CD4-positive, alpha-beta memory T cell (primary cell): ENCODE data around the gene ADAM10. TPM values are rescaled to one million over a fixed set of nuclear protein-coding genes. Genes with fewer than 3 reads are reported as not detected.

Experiments
- CTCF ChIA-PET: fragments of 350-600 bp; sonication (Branson Sonifier 250); formaldehyde crosslinking; loops from one replicate; lab custom pipeline; 2021; ENCODE audit warnings: inconsistent platforms; ENCODE audit not compliant: partially characterized antibody; lab: Charles Lee
- POLR2A ChIA-PET: fragments of 350-600 bp; sonication (Branson Sonifier 250); formaldehyde crosslinking; loops from one replicate; lab custom pipeline; 2021; ENCODE audit not compliant: partially characterized antibody; lab: Charles Lee
- DNase-seq, 5 donors: peaks; one replicate each; pipeline versions ENCODE4 v3.0.0 to v3.0.0-alpha.2; 2020 to 2022; ENCODE audit warnings: mixed read lengths in 1 of 5
- H3K27ac ChIP-seq: one replicate; pipeline ENCODE4 v1.7.0; 2013; ENCODE audit warnings: low read depth, low read length
- H3K27me3 ChIP-seq: 2 replicates; pipeline ENCODE4 v1.7.0; 2013; ENCODE audit warnings: mild to moderate bottlenecking, low read length, moderate library complexity; ENCODE audit not compliant: insufficient read depth
- H3K36me3 ChIP-seq: 2 replicates; pipeline ENCODE4 v1.7.0; 2013; ENCODE audit warnings: mild to moderate bottlenecking, low read length, moderate library complexity; ENCODE audit not compliant: insufficient read depth
- H3K4me1 ChIP-seq: 2 replicates; pipeline ENCODE4 v1.7.0; 2013; ENCODE audit warnings: mild to moderate bottlenecking, low read length, moderate library complexity; ENCODE audit not compliant: insufficient read depth
- H3K4me3 ChIP-seq, 2 donors: one replicate each; pipeline ENCODE4 v1.7.0; 2013; ENCODE audit warnings: low read length in 2 of 2, mild to moderate bottlenecking in 1 of 2
- H3K9me3 ChIP-seq, 2 donors: one replicate each; pipeline ENCODE4 v1.7.0; 2013; ENCODE audit warnings: low read length in 2 of 2, control low read depth in 1 of 2; ENCODE audit not compliant: control insufficient read depth in 1 of 2
- H3K27ac Mint-ChIP-seq, 7 donors: one replicate each; pipeline ENCODE4 v1.8.0; 2020 to 2021; ENCODE audit warnings: mixed read lengths in 7 of 7, mild to moderate bottlenecking in 6 of 7, inconsistent platforms in 3 of 7, moderate library complexity in 3 of 7
- H3K27me3 Mint-ChIP-seq, 2 donors: one replicate each; pipeline ENCODE4 v1.8.0; 2020 to 2021; ENCODE audit warnings: mixed read lengths in 2 of 2
- H3K36me3 Mint-ChIP-seq, 2 donors: one replicate each; pipeline ENCODE4 v1.8.0; 2020 to 2021; ENCODE audit warnings: mixed read lengths in 2 of 2, inconsistent platforms in 1 of 2, mild to moderate bottlenecking in 1 of 2
- H3K4me1 Mint-ChIP-seq, 4 donors: one replicate each; pipeline ENCODE4 v1.8.0; 2020 to 2021; ENCODE audit warnings: mixed read lengths in 4 of 4, mild to moderate bottlenecking in 1 of 4
- H3K4me3 Mint-ChIP-seq, 8 donors: one replicate each; pipeline ENCODE4 v1.8.0; 2020 to 2021; ENCODE audit warnings: mixed read lengths in 8 of 8, mild to moderate bottlenecking in 7 of 8, moderate library complexity in 6 of 8, inconsistent platforms in 3 of 8
- H3K9me3 Mint-ChIP-seq, 8 donors: one replicate each; pipeline ENCODE4 v1.8.0; 2020 to 2021; ENCODE audit warnings: mixed read lengths in 8 of 8, mild to moderate bottlenecking in 5 of 8, inconsistent platforms in 3 of 8, moderate library complexity in 1 of 8
- intact Hi-C: fragments of 100-400 bp; cut with micrococcal nuclease; formaldehyde crosslinking; loops from one replicate; pipeline ENCODE4 v1.15.1; 2023
- polyA plus RNA-seq, 2 donors: library from polyadenylated mRNA; unstranded; fragments of 300-500 nt; fragmentation: Illumina TruSeq; gene quantifications; one replicate each; pipeline ENCODE4 v1.2.3, GENCODE V29; 2021
- total RNA-seq, 2 experiments: library from RNA; stranded (reverse); gene quantifications; one replicate each; pipeline ENCODE4 v1.2.3, GENCODE V29; 2021

The ADAM10 gene
- total and polyA plus RNA-seq, 4 experiments from 2014 or later, result 129 to 258 (median 135) TPM

DNA sequence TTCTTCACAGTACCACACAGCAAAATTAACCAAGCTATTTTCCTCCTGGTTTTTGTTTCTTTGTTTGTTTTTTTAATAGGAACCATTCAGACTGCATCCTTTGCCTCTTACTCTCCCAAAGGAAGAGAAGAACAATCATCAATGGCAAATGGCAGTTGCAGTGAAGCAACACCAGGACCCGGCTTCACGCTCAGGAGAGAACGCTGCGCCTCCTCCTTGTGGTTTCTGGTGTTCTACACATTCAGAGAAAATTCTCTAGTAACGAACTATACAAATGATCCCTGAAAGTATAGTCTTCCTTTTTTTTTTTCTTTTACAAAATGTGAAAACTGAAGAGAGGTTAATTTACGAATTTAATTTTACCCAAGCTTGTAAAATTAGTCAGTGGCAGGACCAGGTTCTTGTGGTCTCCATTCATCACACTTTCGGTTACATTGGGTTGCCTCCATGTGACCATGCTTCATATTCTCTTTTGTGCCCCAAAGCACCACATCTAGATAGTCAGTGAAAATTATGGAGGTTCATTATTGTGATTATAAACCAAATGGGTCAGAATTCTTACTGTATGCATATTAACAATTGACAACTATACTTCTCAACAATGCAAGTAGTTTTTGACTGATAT, 11.0 kb upstream of the ADAM10 start:
- peaks cover 0 to 17% (median 9%) of the 10 kb centered on the region in 8 donors for H3K9me3 Mint-ChIP-seq
- no peak overlapping the region for H3K27ac Mint-ChIP-seq
- intact Hi-C loops, result loop anchor here (1.0 kb wide), 1 partner anchor 533 kb away; no protein-coding TSS in a partner anchor
- H3K4me3 ChIP-seq, result no peak overlapping the region
- no peaks in the 10 kb centered on the region for H3K4me1 ChIP-seq
- POLR2A ChIA-PET, result interaction anchor here (1.2 to 3.7 kb wide), 3 partner anchors 10 kb away, joined by 3 to 18 read pairs (median 6); partner anchors contain the start of gene MINDY2
- no peak overlapping the region for H3K27ac ChIP-seq
- CTCF ChIA-PET, result interaction anchor here (0.6 to 2.5 kb wide), 9 partner anchors 10 to 532 kb away, joined by 3 to 10 read pairs (median 3); partner anchors contain the start of genes ADAM10 and MINDY2
- H3K4me1 Mint-ChIP-seq, result no peaks in the 10 kb centered on the region
- H3K36me3 Mint-ChIP-seq, result no peaks in the 10 kb centered on the region
- no peaks in the 10 kb centered on the region for H3K36me3 ChIP-seq
- DNase-seq, result no peak
- no peaks in the 10 kb centered on the region for H3K9me3 ChIP-seq
- H3K27me3 Mint-ChIP-seq, result peaks cover 0 to 3% of the 10 kb centered on the region in 2 donors
- H3K27me3 ChIP-seq, result no peaks in the 10 kb centered on the region
- H3K4me3 Mint-ChIP-seq, result no peak overlapping the region

DNA sequence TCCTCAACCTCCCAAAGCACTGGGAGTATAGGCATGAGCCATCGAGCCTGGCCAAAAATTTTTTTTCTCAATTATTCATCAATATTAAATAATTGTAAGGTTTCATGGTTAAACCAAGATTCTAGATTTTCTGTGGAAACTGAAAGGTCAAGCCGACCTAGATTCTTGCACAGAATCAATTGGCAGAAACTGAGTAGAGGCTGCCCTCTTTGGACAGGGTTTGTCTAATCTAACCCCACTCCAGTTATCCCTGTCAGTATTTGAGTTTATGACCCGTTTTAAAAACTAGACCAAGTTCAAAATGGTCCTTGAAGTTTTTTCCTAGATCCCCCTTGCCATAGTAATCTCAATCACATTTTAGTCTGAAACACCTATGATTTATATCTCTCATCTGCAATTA, 8.6 kb upstream of the ADAM10 start:
- H3K36me3 Mint-ChIP-seq, result no peaks in the 10 kb centered on the region
- H3K36me3 ChIP-seq, result no peaks in the 10 kb centered on the region
- ChIA-PET POLR2A (interaction anchor here (1.1 kb wide), 1 partner anchor 10 kb away, joined by 3 read pairs; no protein-coding TSS in a partner anchor), CTCF (interaction anchor here (0.7 to 0.9 kb wide), 2 partner anchors 80 to 530 kb away, joined by 3 to 4 read pairs; no protein-coding TSS in a partner anchor)
- no peak overlapping the region for H3K27ac ChIP-seq
- no peak overlapping the region for H3K4me3 ChIP-seq
- H3K9me3 Mint-ChIP-seq, result peaks cover 0 to 3% (median under 1%) of the 10 kb centered on the region in 8 donors
- H3K9me3 ChIP-seq, result no peaks in the 10 kb centered on the region
- no peak overlapping the region for H3K27ac Mint-ChIP-seq
- no peak overlapping the region for H3K4me3 Mint-ChIP-seq
- intact Hi-C loops, result no loop called here
- no peaks in the 10 kb centered on the region for H3K27me3 ChIP-seq
- DNase-seq, result no peak
- H3K4me1 Mint-ChIP-seq, result no peaks in the 10 kb centered on the region
- peaks cover 0 to 3% of the 10 kb centered on the region in 2 donors for H3K27me3 Mint-ChIP-seq
- H3K4me1 ChIP-seq, result no peaks in the 10 kb centered on the region

DNA sequence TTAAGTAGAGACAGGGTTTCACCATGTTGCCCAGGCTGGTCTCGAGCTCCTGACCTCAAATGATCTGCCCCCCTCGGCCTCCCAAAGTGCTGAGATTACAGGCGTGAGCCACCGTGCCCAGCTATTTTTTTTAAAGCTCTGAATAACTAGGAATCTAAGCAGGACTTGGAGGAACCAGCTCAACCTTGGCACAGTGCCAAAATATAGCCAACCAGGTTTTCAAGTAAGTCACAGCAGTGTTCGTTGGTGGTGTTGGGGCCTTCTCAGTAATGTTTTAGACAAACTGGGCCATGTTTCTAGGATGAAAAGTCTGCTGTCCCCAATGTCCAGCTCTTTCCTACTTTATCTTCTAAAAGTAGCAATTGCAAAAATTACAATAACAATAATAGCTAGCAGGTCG, 6.4 kb upstream of the ADAM10 start:
- Mint-ChIP-seq H3K4me3 (no peak overlapping the region), H3K9me3 (no peaks in the 10 kb centered on the region), H3K36me3 (no peaks in the 10 kb centered on the region), H3K4me1 (no peaks in the 10 kb centered on the region), H3K27me3 (peaks cover 0 to 1% of the 10 kb centered on the region in 2 donors), H3K27ac (no peak overlapping the region)
- no peak overlapping the region for H3K27ac ChIP-seq
- H3K4me1 ChIP-seq, result no peaks in the 10 kb centered on the region
- H3K36me3 ChIP-seq, result no peaks in the 10 kb centered on the region
- intact Hi-C loops, result no loop called here
- H3K27me3 ChIP-seq, result no peaks in the 10 kb centered on the region
- DNase-seq, result no peak
- POLR2A ChIA-PET, result no interaction called here
- CTCF ChIA-PET, result interaction anchor here (1.2 to 1.9 kb wide), 3 partner anchors 13 to 528 kb away, joined by 3 to 7 read pairs (median 4); partner anchors contain the start of gene MINDY2
- H3K9me3 ChIP-seq, result no peaks in the 10 kb centered on the region
- no peak overlapping the region for H3K4me3 ChIP-seq

DNA sequence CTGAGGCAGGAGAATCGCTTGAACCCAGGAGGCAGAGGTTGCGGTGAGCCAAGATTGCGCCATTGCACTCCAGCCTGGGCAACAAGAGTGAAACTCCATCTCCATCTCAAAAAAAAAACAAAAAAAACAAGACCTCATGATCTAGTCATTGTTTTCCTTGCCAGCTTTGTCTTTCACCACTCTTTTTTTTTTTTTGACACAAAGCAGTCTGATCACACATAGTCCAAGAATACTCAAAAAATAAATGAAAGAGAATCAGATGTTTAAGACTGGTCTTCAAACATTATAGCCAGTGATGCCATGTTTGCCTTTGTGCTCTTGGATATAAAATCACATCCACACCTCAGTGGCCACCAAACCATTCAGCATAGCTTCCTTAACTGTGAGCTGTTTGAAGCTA, 5.8 kb upstream of the ADAM10 start:
- Mint-ChIP-seq H3K9me3 (no peaks in the 10 kb centered on the region), H3K36me3 (no peaks in the 10 kb centered on the region), H3K4me1 (peaks cover 2 to 5% (median 4%) of the 10 kb centered on the region in 4 donors), H3K27me3 (peaks cover 0 to 1% of the 10 kb centered on the region in 2 donors), H3K27ac (no peak overlapping the region), H3K4me3 (no peak overlapping the region)
- ChIA-PET POLR2A (no interaction called here), CTCF (interaction anchor here (1.2 to 1.9 kb wide), 2 partner anchors 13 to 16 kb away, joined by 3 to 7 read pairs; partner anchors contain the start of gene MINDY2)
- Histone ChIP-seq H3K27me3 (no peaks in the 10 kb centered on the region), H3K36me3 (no peaks in the 10 kb centered on the region), H3K27ac (no peak overlapping the region), H3K4me3 (no peak overlapping the region), H3K4me1 (peaks cover 5% of the 10 kb centered on the region), H3K9me3 (no peaks in the 10 kb centered on the region)
- no peak for DNase-seq
- intact Hi-C loops, result no loop called here

DNA sequence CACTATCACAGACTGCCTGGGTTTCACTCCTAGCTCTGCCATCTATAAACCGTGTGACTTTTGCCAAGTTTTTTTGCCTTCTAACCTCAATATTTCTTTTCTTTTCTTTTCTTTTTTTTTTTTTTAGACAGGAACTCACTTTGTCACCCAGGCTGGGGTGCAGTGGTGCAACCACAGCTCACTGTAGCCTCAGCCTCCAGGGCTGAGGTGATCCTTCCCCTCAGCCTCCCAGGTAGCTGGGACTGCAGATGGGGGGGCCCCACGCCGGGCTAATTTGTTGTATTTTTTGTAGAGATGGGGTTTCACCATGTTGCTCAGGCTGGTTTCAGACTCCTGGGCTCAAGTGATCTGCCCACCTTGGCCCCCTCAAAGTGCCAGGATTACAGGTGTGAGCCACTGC, 3.2 kb upstream of the ADAM10 start:
- peaks cover 0 to 1% of the 10 kb centered on the region in 2 donors for H3K27me3 Mint-ChIP-seq
- no peak overlapping the region for H3K4me3 Mint-ChIP-seq
- H3K9me3 Mint-ChIP-seq, result peaks cover 0 to 2% (median 0%) of the 10 kb centered on the region in 8 donors
- H3K27ac ChIP-seq, result no peak overlapping the region
- peaks cover 0 to 15% of the 10 kb centered on the region in 2 donors for H3K36me3 Mint-ChIP-seq
- DNase-seq, result no peak
- H3K9me3 ChIP-seq, result no peaks in the 10 kb centered on the region
- peaks cover 17% of the 10 kb centered on the region for H3K4me1 ChIP-seq
- no peaks in the 10 kb centered on the region for H3K36me3 ChIP-seq
- ChIA-PET POLR2A (interaction anchor here (1.0 kb wide), 1 partner anchor 18 kb away, joined by 6 read pairs; the partner anchor contains the start of gene MINDY2), CTCF (interaction anchor here (2.3 kb wide), 1 partner anchor 18 kb away, joined by 10 read pairs; the partner anchor contains the start of gene MINDY2)
- H3K27me3 ChIP-seq, result no peaks in the 10 kb centered on the region
- intact Hi-C loops, result no loop called here
- peaks cover 12 to 27% (median 18%) of the 10 kb centered on the region in 4 donors for H3K4me1 Mint-ChIP-seq
- H3K27ac Mint-ChIP-seq, result no peak overlapping the region
- H3K4me3 ChIP-seq, result no peak overlapping the region

DNA sequence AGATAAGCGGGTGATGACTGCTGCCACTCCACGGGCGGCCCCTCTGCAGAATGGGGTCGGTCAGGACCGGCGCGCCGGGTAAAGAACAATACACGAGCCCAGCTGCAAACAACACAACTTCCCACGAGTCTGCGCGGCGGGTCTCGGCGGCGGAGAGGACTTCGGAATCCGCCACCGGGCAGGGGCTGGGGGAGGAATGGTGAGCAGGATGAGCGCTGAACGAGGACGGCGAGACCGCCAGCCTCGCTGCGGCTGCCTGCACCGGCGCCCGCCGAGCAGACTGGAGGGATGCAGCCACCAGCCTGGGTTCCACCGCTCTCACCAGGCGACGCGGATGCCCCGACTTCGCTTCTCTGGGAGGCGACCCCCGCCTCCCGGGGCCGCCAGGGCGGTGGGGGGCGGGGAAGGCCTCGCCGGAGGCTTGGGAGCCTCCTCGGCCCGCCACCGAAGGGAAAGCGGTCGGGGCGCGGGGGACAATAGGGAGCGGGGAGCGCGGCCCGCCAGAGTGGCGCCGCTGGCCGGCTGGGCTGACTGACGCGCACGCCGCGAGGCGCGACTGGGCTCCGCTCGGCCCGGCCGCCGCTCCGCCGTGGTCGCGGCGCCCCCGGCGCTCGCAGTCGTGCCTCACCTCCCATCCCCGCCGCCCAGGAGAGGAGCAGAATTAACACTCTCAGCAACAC, 515 bp downstream of the ADAM10 start:
- ChIA-PET POLR2A (interaction anchor here (0.8 to 4.6 kb wide), 10 partner anchors 8 to 121 kb away, joined by 3 to 119 read pairs (median 4); partner anchors contain the start of gene MINDY2), CTCF (interaction anchor here (1.5 to 5.5 kb wide), 2 partner anchors 11 to 22 kb away, joined by 6 to 56 read pairs; partner anchors contain the start of gene MINDY2)
- Histone ChIP-seq H3K27me3 (no peaks in the 10 kb centered on the region), H3K27ac (peak overlapping the region; percentile 79), H3K4me3 (peak overlapping the region; percentile 63 to 96), H3K9me3 (no peaks in the 10 kb centered on the region), H3K4me1 (peaks cover 46% of the 10 kb centered on the region), H3K36me3 (no peaks in the 10 kb centered on the region)
- H3K9me3 Mint-ChIP-seq, result peaks cover 0 to 2% (median 0%) of the 10 kb centered on the region in 8 donors
- intact Hi-C loops, result loop anchor here (1.0 to 5.0 kb wide), 4 partner anchors 122 to 940 kb away; partner anchors contain the start of genes BNIP2, RNF111 and SLTM
- H3K27ac Mint-ChIP-seq, result peak overlapping the region; percentile 94 to 96 (median 95)
- H3K27me3 Mint-ChIP-seq, result no peaks in the 10 kb centered on the region
- peak in 4 of 5 donors; percentile 32 to 55 (median 36) for DNase-seq
- H3K36me3 Mint-ChIP-seq, result peaks cover 0 to 15% of the 10 kb centered on the region in 2 donors
- H3K4me3 Mint-ChIP-seq, result peak overlapping the region; percentile 96 to 99 (median 97)
- H3K4me1 Mint-ChIP-seq, result peaks cover 28 to 57% (median 41%) of the 10 kb centered on the region in 4 donors
